ENCODE measurements around the gene ABHD15. TPM values are rescaled to one million over a fixed set of nuclear protein-coding genes. Genes with fewer than 3 reads are reported as not detected.

Gene ABHD15
- total and polyA plus RNA-seq, 10 donors = 5.7 to 23.8 (median 13.6) TPM

DNA sequence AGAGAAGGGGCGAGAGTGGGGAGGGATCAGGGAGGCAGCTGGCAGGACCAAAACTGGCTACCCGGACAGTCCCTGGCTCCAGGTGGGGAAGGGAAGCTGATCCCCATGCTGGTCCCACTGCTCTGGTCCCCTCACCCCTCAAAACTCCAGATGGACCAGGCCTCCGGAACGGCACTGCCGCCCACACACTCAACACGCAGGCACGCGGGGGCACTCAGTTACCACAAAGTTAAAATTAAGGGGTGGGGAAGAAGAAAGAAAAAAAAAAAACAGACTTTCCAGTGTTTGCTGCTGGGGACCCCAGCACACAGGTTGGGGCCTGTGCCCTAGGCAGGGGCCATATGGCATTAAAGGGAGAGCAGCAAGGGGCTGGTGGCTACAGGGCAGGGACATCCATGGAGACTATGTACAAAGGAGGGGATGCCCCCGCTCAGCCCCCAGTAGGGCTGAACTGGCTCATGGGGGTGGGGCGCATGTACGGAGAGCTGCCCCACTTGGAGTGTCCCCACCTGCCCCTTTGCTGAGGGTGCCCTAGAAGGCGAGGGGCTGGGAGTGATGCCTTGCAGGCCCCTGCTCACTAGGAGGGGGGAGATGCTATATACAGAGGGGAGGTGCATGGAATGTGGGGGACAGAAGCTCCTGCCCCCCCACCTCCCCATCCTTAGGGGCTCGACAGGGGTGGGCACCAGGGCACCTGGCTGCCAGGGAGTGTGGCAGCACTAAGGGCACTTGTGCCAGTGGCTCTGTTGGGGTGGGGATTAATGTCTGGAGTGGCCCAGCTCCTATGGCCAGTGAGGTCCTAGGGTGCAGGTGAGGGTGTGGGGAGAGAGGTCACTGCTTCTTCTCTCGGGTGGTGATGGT is 7.3 kb upstream of the ABHD15 start:
- Histone ChIP-seq H3K4me1 (peaks cover 8 to 71% (median 34%) of the 10 kb centered on the region in 6 donors), H3K4me3 (no peak overlapping the region), H3K36me3 (peaks cover 0 to 74% (median 50%) of the 10 kb centered on the region in 6 donors), H3K27me3 (replicated peaks in 1 of 7) (no peaks in the 10 kb centered on the region), H3K9me3 (no peaks in the 10 kb centered on the region), H3K27ac (no peak overlapping the region)
- TF ChIP-seq, protein P1, sequence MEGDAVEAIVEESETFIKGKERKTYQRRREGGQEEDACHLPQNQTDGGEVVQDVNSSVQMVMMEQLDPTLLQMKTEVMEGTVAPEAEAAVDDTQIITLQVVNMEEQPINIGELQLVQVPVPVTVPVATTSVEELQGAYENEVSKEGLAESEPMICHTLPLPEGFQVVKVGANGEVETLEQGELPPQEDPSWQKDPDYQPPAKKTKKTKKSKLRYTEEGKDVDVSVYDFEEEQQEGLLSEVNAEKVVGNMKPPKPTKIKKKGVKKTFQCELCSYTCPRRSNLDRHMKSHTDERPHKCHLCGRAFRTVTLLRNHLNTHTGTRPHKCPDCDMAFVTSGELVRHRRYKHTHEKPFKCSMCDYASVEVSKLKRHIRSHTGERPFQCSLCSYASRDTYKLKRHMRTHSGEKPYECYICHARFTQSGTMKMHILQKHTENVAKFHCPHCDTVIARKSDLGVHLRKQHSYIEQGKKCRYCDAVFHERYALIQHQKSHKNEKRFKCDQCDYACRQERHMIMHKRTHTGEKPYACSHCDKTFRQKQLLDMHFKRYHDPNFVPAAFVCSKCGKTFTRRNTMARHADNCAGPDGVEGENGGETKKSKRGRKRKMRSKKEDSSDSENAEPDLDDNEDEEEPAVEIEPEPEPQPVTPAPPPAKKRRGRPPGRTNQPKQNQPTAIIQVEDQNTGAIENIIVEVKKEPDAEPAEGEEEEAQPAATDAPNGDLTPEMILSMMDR (IDR thresholded peaks at IDR 0.05 in 8 of 11, conservative IDR thresholded peaks at IDR 0.05 in 3 of 11) = no peak
- no peak for TF ChIP-seq POLR2AphosphoS5 (IDR thresholded peaks at IDR 0.05)
- TF ChIP-seq POLR2A (IDR thresholded peaks at IDR 0.05) = no peak
- DNase-seq = peak; percentile 70
- 85 to 92% (median 89%) methylated on average over 13 to 14 of the region's 14 CpGs for WGBS, 5 donors
- intact Hi-C loops (cut with DNase I; ENCODE audit: low total_unique reads) = no loop called here

DNA sequence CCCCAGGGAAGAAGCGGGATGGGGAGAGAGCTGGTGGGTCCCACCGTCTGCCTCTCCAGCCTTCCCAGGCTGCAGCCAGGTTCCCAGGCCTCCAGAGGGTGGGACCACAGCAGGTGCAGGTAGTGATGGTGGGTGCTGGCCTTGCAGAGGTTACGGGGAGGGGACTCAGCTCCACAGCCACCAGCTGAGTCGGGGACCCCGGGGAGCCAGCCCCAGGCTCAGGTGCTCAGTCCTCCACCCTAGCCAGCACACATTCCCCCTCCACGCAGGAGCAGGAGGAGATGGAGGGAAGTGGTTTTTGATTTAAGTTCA is 6.7 kb upstream of the ABHD15 start:
- H3K36me3 ChIP-seq = peaks cover 0 to 69% (median 46%) of the 10 kb centered on the region in 6 donors
- no peak overlapping the region for H3K4me3 ChIP-seq
- peak; percentile 70 for DNase-seq
- H3K9me3 ChIP-seq = no peaks in the 10 kb centered on the region
- peaks cover 10 to 76% (median 38%) of the 10 kb centered on the region in 6 donors for H3K4me1 ChIP-seq
- TF ChIP-seq POLR2A (IDR thresholded peaks at IDR 0.05) (no peak), POLR2AphosphoS5 (IDR thresholded peaks at IDR 0.05) (no peak)
- TF ChIP-seq, protein P1 (IDR thresholded peaks at IDR 0.05 in 8 of 11, conservative IDR thresholded peaks at IDR 0.05 in 3 of 11) = no peak
- H3K27ac ChIP-seq = no peak overlapping the region
- H3K27me3 ChIP-seq (replicated peaks in 1 of 7) = no peaks in the 10 kb centered on the region
- intact Hi-C loops (cut with DNase I; ENCODE audit: low total_unique reads) = no loop called here
- WGBS, 5 donors = 82 to 90% (median 87%) methylated on average over 5 to 6 of the region's 6 CpGs

DNA sequence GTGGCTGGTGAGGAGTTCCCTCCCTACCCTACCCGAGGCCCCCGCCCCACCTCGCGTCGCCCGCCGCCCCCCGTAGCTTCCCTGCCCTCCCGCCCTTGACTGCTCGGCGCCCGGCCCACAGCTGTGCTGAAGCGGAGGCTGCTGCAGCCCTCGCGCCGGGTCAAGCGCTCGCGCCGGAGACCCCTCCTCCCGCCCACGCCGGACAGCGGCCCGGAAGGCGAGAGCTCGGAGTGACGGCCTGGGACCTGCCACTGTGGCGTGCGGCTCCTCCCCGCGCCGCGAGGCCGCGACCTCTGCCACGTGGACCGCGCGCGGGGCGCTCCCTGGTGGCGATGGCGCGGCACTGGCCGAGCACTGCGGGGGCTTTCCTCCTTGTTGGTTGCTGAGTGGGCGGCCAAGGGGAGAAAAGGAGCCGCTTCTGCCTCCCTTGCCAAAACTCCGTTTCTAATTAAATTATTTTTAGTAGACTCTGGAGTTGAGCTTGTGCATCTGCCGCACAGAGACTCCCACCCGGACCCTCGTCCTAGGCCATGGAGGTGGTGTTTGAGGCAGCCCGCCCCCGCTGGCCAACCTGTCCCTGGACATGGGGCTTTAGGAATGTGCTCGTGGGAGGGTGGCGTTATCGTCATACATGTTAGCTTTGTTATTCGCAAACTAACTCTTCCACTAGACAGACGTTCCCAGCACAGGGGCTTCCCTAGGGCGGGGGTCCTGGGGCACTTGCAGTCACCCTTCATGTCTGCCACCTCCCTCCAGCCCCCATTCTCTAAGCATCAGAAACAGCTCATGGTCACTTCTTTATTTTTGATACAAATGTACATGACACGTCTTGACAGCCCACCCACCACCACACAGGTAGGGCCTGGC is 6.1 kb upstream of the ABHD15 start:
- TF ChIP-seq POLR2A (IDR thresholded peaks at IDR 0.05) (no peak), POLR2AphosphoS5 (IDR thresholded peaks at IDR 0.05) (peak; percentile 64 to 82 (median 75))
- TF ChIP-seq, protein P1 (IDR thresholded peaks at IDR 0.05 in 8 of 11, conservative IDR thresholded peaks at IDR 0.05 in 3 of 11) = peak; percentile 33 to 84 (median 74)
- peak; percentile 83 for DNase-seq
- intact Hi-C loops (cut with DNase I; ENCODE audit: low total_unique reads) = no loop called here
- H3K27ac ChIP-seq = peak overlapping the region in 5 of 8 donors; percentile 14 to 63 (median 37)
- WGBS, 5 donors = 30 to 44% (median 38%) methylated on average over 41 to 61 of the region's 62 CpGs
- H3K27me3 ChIP-seq (replicated peaks in 1 of 7) = no peaks in the 10 kb centered on the region
- H3K4me1 ChIP-seq = peaks cover 10 to 77% (median 39%) of the 10 kb centered on the region in 6 donors
- no peaks in the 10 kb centered on the region for H3K9me3 ChIP-seq
- peaks cover 0 to 63% (median 40%) of the 10 kb centered on the region in 6 donors for H3K36me3 ChIP-seq
- peak overlapping the region in 6 of 8 donors; percentile 21 to 62 (median 27) for H3K4me3 ChIP-seq

Measured in spleen (tissue), 11 donors.